Endothelial cell of umbilical vein (primary cell): ENCODE measurements around the gene SHROOM2.
A peak's percentile ranks its signal among the peaks of the same experiment; 100 is the strongest.

Source experiments
- EZH2 ChIP-seq: IDR thresholded peaks from 2 replicates; pipeline ENCODE4 v1.6.1; 2012; ENCODE audit warnings: borderline replicate concordance, low read depth, mild to moderate bottlenecking, moderate library complexity, low read length, inconsistent platforms; ENCODE audit not compliant: severe bottlenecking
- FOS ChIP-seq: IDR thresholded peaks from 2 replicates; pipeline ENCODE4 v1.6.1; 2011; ENCODE audit warnings: mild to moderate bottlenecking, low read length, moderate library complexity, borderline replicate concordance; ENCODE audit not compliant: insufficient read depth
- POLR2A ChIP-seq: IDR thresholded peaks from 2 replicates; pipeline ENCODE4 v1.6.1; 2012; ENCODE audit warnings: low read depth, mild to moderate bottlenecking, control low read depth, low read length

GRCh38 chrX:9847071-9847470, 60.8 kb downstream of the SHROOM2 start:
- TF ChIP-seq POLR2A: no peak
- peak; percentile 34 for TF ChIP-seq FOS
- no peak for TF ChIP-seq EZH2
